Lower leg skin (tissue), 3 donors: ENCODE results near the gene ITIH3.

Experiments used
- POLR2A ChIP-seq, 2 donors: fragments of 450-650 bp; IDR thresholded peaks; one replicate each; pipeline ENCODE4 v1.6.1; 2016 to 2017; ENCODE audit warnings: antibody characterized with exemption in 2 of 2, mild to moderate bottlenecking in 1 of 2, moderate library complexity in 1 of 2
- TF ChIP-seq, protein P1 (sequence below), 3 donors: fragments of 450-650 bp; IDR thresholded peaks; one replicate each; pipeline ENCODE4 v1.5.1; 2016; ENCODE audit warnings: antibody characterized with exemption in 3 of 3, mild to moderate bottlenecking in 3 of 3, moderate library complexity in 2 of 3

DNA sequence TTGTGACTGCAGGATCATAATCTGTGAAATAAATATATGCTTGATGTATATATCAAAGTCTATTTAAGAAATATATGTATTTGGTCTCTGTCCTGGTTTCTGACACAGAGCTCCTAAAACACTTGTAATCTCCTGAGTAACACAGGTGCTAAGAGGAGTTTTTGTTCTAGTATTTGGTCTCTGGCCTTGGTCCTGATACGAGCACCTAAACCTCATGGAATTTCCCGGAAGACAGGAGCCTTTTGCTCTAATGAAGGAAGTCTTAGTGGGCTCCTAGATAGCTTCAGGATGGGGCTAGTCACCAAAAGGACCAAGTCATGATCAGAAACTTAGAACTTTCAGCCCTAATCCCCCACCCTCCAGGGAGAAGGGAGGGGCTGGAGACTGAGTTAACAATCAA lies 59.4 kb downstream of the ITIH3 start:
- TF ChIP-seq POLR2A (IDR thresholded peaks at IDR 0.05) = no peak
- TF ChIP-seq, protein P1, sequence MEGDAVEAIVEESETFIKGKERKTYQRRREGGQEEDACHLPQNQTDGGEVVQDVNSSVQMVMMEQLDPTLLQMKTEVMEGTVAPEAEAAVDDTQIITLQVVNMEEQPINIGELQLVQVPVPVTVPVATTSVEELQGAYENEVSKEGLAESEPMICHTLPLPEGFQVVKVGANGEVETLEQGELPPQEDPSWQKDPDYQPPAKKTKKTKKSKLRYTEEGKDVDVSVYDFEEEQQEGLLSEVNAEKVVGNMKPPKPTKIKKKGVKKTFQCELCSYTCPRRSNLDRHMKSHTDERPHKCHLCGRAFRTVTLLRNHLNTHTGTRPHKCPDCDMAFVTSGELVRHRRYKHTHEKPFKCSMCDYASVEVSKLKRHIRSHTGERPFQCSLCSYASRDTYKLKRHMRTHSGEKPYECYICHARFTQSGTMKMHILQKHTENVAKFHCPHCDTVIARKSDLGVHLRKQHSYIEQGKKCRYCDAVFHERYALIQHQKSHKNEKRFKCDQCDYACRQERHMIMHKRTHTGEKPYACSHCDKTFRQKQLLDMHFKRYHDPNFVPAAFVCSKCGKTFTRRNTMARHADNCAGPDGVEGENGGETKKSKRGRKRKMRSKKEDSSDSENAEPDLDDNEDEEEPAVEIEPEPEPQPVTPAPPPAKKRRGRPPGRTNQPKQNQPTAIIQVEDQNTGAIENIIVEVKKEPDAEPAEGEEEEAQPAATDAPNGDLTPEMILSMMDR (IDR thresholded peaks at IDR 0.05) = no peak
